Islet precursor cell (in vitro differentiated cells): ENCODE results near the gene PRG2.
A peak's percentile ranks its signal among the peaks of the same experiment; 100 is the strongest.
"Not testable (repeated sequence)": the region's sequence is repeated elsewhere in the genome, so short reads cannot be mapped to it uniquely, and the experiment has no call there.

Source experiments
- DNase-seq: peaks from one replicate; pipeline ENCODE4 v3.0.0-alpha.2; 2018

Gene PRG2

GRCh38 chr11:57342702-57343101 is 47.7 kb downstream of the PRG2 start:
- DNase-seq: no peak

GRCh38 chr11:57341250-57341808 is 49.1 kb downstream of the PRG2 start:
- no peak for DNase-seq

GRCh38 chr11:57340039-57340615 is 50.3 kb downstream of the PRG2 start:
- peak; percentile 87 for DNase-seq

DNA sequence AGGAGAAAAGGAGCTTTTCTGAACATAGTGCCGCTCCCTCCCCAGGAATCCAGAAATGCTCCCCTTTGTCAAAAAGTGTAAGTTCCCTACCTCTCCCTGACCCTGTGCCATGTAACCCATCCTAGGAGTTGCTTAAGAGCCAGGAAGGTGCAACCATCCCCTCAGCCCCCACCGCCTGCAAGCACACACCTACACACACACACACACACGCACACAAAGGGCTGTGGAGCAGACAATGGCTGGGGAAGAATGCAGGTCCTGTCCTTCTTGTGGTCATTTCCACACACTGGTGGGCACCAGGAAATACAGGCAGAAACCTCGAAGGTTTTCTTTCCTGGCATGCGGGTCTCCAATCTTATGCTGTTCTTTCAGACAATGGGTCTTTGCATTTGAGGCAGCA is 51.1 kb downstream of the PRG2 start:
- DNase-seq: no peak

GRCh38 chr11:57338142-57338541 is 52.3 kb downstream of the PRG2 start, which contains the start of gene P2RX3:
Gene P2RX3, plus strand, starts transcription at chr11:57338352. Its CDS starts 199 bp downstream, at chr11:57338551.
- DNase-seq: no peak

DNA sequence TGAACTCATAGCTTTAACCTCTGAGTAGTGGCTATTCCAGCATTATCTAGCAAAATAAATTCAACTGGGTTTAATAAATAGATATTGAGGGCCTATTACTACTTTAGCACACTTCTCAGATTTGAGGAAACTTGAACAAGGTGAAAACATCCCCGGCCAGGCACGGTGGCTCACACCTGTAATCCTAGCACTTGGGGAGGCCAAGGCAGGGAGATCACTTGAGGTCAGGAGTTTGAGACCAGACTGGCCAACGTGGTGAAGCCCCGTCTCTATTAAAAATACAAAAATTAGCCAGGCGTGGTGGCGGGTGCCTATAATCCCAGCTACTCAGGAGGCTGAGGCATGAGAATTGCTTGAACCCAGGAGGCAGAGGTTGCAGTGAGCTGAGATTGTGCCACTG is 53.6 kb downstream of the PRG2 start:
- DNase-seq: not testable (repeated sequence)
